GM12891 (cell line): ENCODE data around the gene ASPM.

Source experiments
- DNase-seq: peaks from one replicate; pipeline ENCODE4 v3.0.0; 2011; ENCODE audit warnings: low spot score; ENCODE audit not compliant: insufficient read length
- FAIRE-seq: peaks from 2 replicates; lab custom pipeline; 2011; peaks lifted over from hg19 to GRCh38; lab: Jason Lieb, UNC
- PAX5 ChIP-seq: IDR thresholded peaks from 2 replicates; pipeline ENCODE4 v1.6.1; 2011; ENCODE audit warnings: low read length, moderate library complexity, mild to moderate bottlenecking; ENCODE audit not compliant: insufficient read depth, severe bottlenecking
- POLR2A ChIP-seq: IDR thresholded peaks from 2 replicates; pipeline ENCODE4 v1.6.1; 2011; ENCODE audit warnings: low read depth, low read length, control low read depth
- POLR2AphosphoS5 ChIP-seq: IDR thresholded peaks from 2 replicates; pipeline ENCODE4 v1.6.1; 2011; ENCODE audit warnings: low read depth, low read length, control low read depth
- POU2F2 ChIP-seq: IDR thresholded peaks from 2 replicates; pipeline ENCODE4 v1.6.1; 2011; ENCODE audit warnings: low read depth, mild to moderate bottlenecking, control low read depth, low read length, moderate library complexity
- SPI1 ChIP-seq: IDR thresholded peaks from 2 replicates; pipeline ENCODE4 v1.6.1; 2011; ENCODE audit warnings: low read depth, low read length, control low read depth
- TAF1 ChIP-seq: IDR thresholded peaks from 2 replicates; pipeline ENCODE4 v1.6.1; 2011; ENCODE audit warnings: low read depth, low read length, control low read depth

ASPM gene

GRCh38 chr1:197150336-197151005 is 4.0 kb upstream of the ASPM start:
- TF ChIP-seq POLR2A, result no peak
- TF ChIP-seq PAX5, result no peak
- TF ChIP-seq TAF1, result no peak
- TF ChIP-seq POLR2AphosphoS5, result no peak
- no peak for TF ChIP-seq SPI1
- no peak for TF ChIP-seq POU2F2
- FAIRE-seq, result no peak
- DNase-seq, result no peak

- TF ChIP-seq POU2F2 (no peak), POLR2AphosphoS5 (no peak), POLR2A (no peak), PAX5 (no peak), TAF1 (no peak), SPI1 (no peak)
Observed at GRCh38 chr1:197149340-197149739, 2.9 kb upstream of the ASPM start.

GRCh38 chr1:197145446-197146024 is 934 bp downstream of the ASPM start:
- TF ChIP-seq SPI1 (no peak), POU2F2 (no peak), POLR2A (no peak), TAF1 (no peak), POLR2AphosphoS5 (no peak), PAX5 (no peak)
- FAIRE-seq (no peak), DNase-seq (no peak)

More at GRCh38 chr1:197149340-197149739, 2.9 kb upstream of the ASPM start:
- no peak for FAIRE-seq
- DNase-seq, result no peak

- DNase-seq, result no peak
- TF ChIP-seq SPI1 (no peak), TAF1 (no peak), POU2F2 (no peak), PAX5 (no peak), POLR2AphosphoS5 (no peak), POLR2A (no peak)
- no peak for FAIRE-seq
Observed at GRCh38 chr1:197144570-197145325, 1.7 kb downstream of the ASPM start.

GRCh38 chr1:197143276-197143675 is 3.2 kb downstream of the ASPM start:
- FAIRE-seq (no peak), DNase-seq (no peak)
- TF ChIP-seq TAF1 (no peak), POU2F2 (no peak), POLR2A (no peak), SPI1 (no peak), PAX5 (no peak), POLR2AphosphoS5 (no peak)

GRCh38 chr1:197141575-197141974 is 4.9 kb downstream of the ASPM start:
- FAIRE-seq, result peak; percentile 28
- DNase-seq, result no peak
- TF ChIP-seq POLR2A (no peak), POLR2AphosphoS5 (no peak), PAX5 (no peak), POU2F2 (no peak), SPI1 (no peak), TAF1 (no peak)

- TF ChIP-seq POU2F2 (no peak), POLR2AphosphoS5 (no peak), PAX5 (no peak), SPI1 (no peak)
- no peak for DNase-seq
- FAIRE-seq, result no peak
Observed at GRCh38 chr1:197140121-197140520, 6.3 kb downstream of the ASPM start.

GRCh38 chr1:197139169-197139568 is 7.3 kb downstream of the ASPM start:
- FAIRE-seq (no peak), DNase-seq (no peak)
- TF ChIP-seq POLR2AphosphoS5, result no peak
- no peak for TF ChIP-seq POLR2A
- TF ChIP-seq TAF1, result no peak
- TF ChIP-seq SPI1, result no peak

GRCh38 chr1:197137322-197137721 is 9.1 kb downstream of the ASPM start:
- FAIRE-seq (no peak), DNase-seq (no peak)
- TF ChIP-seq PAX5 (no peak), POLR2AphosphoS5 (no peak), TAF1 (no peak), POLR2A (no peak), SPI1 (no peak), POU2F2 (no peak)
